HG03103 (cell line): ENCODE results near the gene CENPC.
"Not testable (repeated sequence)": the region's sequence is repeated elsewhere in the genome, so short reads cannot be mapped to it uniquely, and the experiment has no call there.

Experiments used
- ATAC-seq: cut with Tn5 transposase; IDR thresholded peaks from one replicate; pipeline ENCODE4 v1.9.1; 2021; ENCODE audit warnings: low read depth; ENCODE audit not compliant: unreplicated experiment

The CENPC gene

DNA sequence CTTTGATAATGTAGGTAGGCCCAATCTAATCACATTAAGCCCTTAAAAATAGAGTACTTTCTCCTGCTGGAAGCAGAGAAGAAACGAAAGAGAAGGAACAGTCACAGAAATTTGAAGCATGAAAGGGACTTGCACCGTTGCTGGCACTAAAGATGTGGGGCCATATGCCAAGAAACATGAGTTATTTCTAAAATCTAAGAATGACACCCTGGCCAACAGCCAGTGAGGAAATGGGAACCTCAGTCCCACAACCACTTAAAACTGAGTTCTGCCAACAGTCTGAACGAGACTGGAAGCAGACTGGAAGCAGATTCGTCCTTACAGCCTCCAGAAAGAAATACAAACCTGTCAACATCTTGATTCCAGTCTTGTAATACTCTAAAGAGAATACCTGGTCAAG lies 70.1 kb downstream of the CENPC start:
- ATAC-seq = no peak

DNA sequence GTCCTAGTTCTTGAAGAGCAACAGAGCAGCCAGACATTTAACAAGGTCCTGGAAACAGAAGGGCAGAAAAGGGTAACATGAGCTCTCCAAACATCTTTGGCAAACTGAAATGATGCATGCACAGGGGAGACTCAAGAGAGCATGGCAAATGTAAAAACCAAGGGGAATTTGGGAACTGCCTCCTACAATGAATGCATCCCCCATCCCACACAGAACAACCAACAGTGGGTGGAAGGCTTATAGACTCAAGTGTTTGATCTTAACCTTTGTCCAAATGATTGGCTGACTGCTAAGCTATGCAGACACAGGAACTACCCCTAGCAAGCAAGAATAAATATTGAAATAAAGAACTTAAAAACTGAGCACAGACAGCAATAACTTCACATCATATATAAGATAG lies 74.4 kb downstream of the CENPC start:
- no peak for ATAC-seq

DNA sequence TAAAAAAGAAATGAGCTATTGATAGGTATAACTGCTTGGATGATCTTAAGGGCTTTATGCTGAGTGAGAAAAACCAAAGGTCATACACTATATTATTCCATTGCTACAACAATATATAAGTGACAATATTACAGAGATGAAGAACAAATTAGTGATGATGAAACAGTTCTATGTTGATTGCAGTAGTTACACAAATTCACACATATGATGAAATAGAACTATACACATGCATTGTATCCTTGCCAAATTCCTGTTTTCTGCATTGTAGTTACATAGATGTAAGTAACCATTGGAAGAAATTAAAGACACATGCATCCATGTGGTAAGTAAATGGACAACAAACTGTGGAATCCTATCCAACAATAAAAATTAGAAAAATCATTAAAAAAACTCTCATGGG lies 76.5 kb downstream of the CENPC start:
- no peak for ATAC-seq

DNA sequence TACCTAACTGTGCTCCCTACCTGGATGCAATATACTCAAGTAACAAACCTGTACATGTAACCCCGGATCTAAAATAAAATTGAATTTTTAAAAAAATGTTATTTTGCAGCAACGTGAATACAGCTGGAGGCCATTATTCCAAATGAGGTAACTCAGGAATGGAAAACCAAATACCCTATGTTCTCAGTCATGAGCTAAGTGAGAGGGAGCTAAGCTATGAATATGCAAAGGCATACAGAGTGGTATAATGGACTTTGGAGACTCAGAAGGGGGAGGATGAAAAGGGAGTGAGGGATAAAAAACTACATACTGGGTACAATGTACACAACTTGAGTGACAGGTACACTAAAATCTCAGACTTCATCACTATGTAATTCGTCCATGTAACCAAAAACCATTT lies 78.6 kb downstream of the CENPC start:
- ATAC-seq = no peak

DNA sequence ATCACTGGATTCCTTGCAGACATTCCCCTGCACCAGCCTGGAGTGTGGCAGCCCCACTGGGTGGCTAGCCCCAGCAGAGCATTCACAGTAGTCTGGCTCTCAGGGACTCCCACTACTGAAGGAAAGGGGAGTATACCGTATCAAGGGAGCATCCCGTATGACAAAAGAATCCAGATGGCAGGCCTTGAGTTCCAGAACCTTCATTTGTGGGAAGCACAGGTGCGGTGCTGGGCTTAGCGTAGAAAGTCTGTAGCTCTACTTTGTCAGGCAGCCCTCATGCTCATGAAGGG lies 79.6 kb downstream of the CENPC start:
- no peak for ATAC-seq

DNA sequence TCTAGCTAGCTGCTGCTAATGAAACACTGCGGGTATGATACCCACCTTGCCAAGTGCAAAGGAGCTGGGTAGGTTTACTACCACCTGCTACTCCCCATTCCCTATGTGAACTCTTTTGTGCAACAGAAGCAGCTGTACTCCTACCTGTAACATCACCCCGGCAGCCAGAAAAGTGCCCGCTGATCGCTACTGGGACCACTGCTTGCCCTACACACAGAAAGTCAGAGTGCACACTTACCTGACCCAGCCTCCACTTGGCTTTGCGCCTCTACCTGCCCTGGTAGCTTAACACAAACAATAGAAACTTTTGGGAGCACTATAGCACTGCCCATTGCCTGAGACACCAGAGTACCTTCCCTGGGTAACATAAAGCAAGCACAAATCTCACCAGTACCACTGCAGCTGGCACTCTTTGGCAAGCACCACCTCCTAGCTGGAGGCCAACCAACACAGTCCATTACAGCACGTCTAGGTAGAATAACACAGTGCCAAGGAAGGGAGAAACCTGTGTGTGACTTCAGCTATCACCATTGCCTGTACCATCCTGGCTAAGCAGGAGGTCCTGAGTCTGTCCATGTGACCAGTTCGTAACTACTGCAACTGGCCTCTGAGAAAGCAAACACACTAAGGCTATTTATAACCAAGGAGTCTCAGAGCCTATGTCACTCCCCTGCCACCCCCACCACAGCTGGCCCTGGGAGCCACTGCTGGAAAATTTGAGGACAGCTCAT lies 80.1 kb downstream of the CENPC start:
- ATAC-seq = no peak

DNA sequence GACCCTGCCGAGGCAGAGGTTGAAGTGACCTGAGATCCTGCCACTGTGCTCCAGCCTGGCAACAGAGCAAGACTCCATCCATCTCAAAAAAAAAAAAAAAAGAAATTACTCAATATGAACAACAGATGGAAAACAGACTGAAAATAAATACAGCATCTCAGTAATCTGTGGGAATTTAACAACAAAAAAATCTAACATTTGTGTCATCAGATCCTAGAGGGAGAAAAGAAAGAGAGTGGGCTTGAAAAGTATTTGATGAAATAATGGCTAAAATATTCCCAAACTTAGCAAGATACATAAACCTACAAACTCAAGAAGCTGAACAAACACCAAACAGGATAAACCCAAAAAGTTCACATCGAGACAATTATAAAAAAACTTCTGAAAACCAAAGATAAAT lies 84.7 kb downstream of the CENPC start:
- ATAC-seq = no peak

DNA sequence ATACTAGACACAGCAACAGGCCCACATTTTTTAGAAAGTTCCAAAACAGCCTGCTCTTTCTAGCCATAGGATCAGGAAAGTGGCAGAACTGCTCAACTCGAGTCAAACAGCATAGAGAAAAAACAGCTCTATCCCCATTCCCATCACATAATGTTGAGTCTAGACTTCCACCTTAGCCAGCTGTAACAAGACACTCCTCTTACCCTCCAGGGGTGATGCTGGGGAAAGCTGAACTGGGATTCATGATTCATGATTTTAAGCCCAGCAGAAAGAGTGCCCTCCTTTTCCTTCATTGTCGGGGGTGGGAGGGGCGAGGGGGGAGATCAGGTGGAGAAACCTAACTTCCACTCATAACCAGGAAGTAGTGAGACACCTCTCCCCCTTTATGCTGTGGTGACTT lies 86.1 kb downstream of the CENPC start:
- no peak for ATAC-seq

DNA sequence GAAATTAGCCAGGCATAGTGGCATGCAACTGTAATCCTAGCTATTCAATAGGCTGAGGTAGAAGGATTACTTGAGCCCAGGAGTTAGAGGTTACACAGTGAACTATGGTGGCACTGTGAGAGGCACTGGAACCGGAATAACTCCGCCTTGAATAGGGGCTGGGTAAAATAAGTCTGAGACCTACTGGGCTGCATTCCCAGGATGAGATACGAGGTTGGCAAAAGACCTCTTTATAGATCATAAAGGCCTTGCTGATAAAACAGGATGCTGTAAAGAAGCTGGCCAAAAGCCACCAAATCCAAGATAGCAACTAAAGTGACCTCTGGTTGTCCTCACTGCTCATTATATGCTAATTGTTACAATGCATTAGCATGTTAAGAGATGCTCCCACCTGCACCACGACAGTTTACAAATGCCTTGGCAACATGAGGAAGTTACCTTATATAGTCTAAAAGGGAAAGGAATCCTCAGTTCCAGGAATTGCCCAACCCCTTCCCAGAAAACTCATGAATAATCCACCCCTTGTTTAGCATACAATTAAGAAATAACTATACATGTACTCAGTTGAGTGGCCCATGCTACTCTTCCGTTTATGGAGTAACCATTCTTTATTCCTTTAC lies 88.6 kb downstream of the CENPC start:
- no peak for ATAC-seq

DNA sequence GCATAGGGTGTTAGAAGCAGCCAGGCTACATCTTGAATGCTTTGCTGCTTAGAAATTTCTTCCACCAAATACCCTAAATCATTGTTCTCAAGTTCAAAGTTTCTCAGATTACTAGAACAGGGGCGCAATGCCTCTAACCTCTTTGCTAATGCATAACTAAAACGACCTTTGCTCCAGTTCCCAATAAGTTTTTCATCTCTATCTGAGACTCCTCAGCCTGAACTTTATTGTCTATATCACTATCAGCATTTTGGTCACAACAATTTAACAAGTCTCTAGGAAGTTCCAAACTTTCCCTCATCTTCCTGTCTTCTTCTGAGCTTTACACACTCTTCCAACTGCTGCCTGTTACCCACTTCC lies 92.5 kb downstream of the CENPC start:
- ATAC-seq = not testable (repeated sequence)

DNA sequence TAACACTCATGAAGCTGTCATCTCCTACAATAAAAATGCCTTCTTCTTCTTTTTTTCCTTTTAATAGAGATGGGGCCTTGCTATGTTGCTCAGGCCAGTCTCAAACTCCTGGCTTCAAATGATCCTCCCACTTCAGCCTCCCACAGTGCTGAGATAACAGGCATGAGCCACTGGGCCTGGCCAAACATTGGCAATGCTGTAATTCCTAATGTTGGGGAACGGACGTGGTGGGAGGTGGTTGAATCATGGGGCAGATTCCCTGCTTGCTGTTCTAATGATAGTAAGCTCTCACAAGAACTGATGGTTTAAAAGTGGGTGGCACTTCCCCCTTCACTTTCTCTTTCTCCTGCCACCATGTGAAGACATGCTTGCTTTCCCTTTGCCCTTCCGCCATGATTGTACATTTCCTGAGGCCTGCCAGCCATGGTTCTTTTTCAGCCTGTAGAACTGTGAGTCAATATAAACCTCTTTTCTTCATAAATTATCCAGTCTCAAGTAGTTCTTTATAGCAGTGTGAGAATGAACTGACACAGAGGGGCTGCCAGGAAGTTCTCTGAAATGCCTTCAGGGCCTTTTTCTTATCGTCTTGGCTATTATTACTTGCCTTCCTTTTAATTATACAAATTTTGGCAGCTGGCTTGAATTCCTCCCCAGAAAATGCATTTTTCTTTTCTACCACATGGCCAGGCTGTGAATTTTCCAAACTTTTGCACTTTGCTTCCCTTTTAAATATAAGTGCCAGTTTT lies 93.0 kb downstream of the CENPC start:
- ATAC-seq = no peak

DNA sequence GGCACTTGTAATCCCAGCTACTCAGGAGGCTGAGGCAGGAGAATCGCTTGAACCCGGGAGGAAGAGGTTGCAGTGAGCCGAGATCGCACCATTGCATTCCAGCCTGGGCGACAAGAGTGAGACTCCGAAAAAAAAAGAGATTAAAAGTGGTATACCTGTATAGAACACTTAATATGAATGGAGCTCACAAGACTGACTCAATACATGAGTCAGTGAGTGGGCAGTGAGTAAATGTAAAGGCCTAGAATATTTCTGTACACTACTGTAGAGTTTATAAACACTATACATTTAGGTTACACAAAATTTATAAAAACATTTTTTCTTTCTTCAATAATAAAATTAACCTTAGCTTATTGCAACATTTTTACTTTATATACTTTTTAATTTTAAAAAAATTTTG lies 93.8 kb downstream of the CENPC start:
- ATAC-seq = no peak

DNA sequence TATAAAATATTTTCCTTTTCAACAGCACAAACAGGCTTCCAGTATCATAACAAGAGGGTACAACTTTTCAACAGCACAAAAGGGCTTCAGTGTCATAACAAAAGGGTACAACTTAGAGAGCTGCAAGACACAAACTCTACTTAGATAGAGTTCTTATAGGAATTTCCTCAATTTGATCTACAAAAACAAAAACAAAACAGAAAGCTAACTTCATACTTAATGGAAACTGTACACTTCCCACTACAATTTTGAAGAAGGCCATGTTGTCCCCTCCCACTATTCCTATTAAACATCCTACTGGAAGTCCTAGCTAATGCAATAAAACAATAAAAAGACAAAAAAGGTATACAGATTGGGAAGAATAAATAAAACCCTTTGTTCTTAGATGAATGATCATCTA lies 96.7 kb downstream of the CENPC start:
- ATAC-seq = no peak

DNA sequence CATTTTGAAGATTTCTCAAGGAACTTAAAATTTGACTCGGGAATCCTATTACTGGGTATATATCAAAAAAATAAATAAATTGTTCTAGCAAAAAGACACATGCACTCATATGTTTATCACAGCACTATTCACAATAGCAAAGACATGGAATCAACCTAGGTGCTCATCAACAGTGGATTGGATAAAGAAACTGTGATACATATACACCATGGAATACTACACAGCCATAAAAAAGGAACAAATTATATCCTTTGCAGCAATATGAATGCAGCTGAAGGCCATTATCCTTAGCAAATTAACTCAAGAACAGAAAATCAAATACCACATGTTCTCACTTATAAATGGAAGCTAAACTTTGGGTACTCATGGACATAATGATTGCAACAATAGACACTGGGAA lies 97.4 kb downstream of the CENPC start:
- ATAC-seq = no peak

DNA sequence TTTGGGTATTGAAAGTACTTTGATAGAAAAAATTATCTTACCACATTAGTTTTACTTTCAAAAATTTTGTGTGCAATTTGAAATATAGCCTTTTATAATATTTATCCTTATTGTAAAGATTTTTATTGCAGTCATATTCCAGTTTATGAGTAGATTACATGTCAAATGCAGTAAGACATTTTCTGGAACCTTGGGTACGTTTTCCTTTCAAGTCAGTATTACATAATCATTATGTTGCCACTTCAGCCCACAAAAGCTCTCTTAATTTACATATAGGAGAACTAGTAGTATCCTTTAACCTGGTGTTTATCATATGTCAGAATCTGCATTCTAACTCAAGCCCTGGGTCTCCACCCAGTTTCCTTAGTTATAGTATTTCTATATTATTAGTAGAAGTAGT lies 98.5 kb downstream of the CENPC start:
- no peak for ATAC-seq

DNA sequence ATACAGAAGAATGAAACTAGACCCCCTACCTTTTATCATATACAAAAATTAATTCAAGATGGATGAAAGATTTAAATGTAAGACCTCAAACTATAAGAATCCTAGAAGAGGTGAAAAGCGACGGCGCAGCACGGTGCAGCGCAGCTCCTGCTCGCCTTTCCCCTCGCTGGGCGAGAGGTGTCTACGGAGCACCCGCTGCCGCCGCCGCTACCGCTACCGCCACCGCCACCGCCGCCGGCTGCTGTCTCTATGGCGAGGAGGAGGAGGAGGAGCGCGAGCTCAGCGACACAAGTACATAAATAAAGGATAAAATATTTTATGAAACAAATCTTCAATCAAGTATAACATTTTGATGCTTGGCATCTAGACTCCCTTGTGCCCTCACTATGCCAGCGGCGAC lies 99.4 kb downstream of the CENPC start:
- ATAC-seq = not testable (repeated sequence)

DNA sequence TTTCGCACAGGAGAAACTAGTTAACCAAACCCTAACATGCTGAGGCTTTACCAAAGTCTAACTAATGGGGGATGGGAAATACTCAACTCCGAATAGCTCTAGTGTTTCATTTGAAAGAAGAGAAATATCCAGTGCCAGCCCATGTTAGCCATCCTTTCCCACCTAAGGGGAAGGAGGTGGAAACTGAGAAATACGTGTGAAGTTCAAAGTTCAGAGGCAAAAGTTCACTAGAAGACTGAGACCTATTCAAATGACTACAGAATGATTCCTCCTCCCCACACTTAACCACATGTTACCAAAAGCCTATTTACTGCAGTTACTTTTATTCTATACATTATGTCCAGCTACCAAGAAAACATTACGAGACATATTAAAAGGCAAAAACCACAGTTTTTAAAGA lies 106.3 kb downstream of the CENPC start:
- ATAC-seq = no peak

DNA sequence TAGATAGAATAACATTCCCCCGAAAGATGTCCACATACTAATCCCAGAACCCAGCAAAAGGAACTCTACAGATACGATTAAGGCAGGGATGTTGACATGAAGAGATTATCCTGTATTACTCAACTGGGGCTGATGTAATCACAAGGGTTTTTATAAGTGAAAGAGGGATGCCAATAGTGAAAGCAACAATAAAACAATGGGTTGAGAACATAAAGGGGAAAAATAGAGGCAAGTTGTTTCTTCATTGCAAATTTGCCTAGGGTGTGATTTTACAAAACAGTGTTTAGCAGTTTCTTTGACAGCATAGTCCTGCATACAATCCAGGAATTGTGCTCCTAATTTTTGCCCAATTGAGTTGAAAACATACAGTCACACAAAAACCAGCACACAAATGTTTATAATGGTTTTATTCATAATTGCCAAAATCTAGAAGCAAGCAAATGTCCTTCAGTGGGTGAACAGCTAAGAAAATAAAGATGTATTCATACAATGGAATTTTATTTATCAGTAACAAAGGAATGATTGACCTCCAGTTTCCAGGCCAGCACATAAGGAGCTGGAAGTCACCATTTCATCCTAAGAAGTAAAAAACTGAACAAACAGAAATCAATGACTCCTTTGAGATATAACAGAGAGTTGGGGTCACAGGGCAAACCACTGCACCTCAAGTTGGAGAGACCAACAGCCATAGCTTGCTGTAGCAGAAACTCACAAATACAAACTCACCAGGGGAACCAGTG lies 107.2 kb downstream of the CENPC start:
- ATAC-seq = no peak

DNA sequence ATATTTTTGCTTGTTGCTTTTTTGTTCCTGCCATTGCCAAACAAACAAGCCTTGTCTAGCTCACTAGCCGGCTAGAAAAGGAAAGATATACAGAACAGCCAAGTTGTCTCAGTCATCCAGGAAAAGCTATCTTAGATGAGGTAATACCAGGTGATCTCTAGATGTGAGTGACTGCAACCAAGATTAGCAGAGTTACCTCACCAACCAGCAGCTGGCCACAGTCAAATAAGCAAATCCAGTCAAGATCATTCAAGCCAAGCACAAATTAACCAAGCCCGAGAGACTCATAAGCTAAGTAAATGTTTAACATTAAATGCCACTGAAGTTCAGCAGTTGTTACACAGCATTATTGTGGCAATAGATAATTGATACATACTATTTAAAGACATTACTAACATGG lies 108.6 kb downstream of the CENPC start:
- ATAC-seq = peak; percentile 49

DNA sequence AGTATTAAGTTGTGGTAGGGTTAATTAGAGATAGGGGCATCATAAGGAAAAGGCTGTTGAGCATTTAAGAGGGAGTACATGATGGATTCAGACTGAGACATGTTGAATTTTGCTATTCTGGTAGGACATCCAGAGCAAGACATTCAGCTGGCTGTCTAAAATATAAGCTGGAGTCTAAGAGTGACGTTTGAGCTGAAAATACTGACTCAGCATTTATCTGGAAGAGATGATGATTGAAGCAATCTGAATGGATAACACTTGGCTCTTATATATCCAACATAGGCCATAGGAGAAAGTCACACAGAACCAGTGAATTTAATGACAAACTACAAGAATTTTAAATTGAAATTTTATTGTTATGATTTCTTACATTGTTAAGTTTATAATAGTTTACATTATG lies 114.3 kb downstream of the CENPC start:
- ATAC-seq = no peak

DNA sequence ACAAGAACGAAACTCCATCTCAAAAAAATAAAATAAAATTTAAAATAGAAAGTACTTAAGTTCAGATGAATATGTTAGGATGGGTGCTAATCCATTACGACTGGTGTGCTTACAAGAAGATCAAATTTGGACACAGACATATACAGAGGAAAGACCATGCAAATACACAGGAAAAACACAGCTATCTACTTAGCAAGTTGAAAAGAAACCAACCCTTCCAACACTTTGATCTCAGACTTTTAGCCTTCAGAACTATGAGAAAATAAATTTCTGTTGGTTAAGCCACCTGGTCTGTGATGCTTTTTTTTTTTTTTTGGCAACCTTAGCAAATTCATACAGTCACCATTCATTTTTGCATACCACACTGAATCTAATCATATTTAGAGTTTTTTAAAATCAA lies 116.5 kb downstream of the CENPC start:
- no peak for ATAC-seq
